ENCODE results near the gene RGS7. TPM values are rescaled to one million over a fixed set of nuclear protein-coding genes. Genes with fewer than 3 reads are reported as not detected.
"Not testable (repeated sequence)": the region's sequence is repeated elsewhere in the genome, so short reads cannot be mapped to it uniquely, and the experiment has no call there.

The RGS7 gene
- total RNA-seq, 4 donors from 2014 or later, result 0.27 TPM; not detected in 3

DNA sequence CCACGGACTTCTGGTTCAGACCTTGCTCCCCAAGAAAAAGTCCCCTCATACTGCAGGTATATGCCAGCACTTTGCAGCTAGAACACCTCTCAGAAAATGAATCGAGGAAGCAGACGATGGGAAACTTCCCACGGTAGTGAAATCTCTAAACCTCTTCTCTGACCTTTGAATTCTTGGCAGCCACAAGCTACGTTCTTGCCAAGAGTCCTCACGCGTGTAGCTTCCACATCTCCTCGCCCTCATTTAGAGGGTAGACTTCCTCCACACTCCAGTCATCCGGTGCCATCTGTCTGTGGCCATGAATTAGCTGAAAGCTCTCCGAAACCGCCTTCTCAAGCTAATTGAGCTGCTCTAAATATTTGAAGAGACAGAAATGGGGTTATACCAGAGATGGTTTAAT lies 127.8 kb downstream of the RGS7 start:
- WGBS, 2 donors (ENCODE audit: low coverage in 1 of 2), result 28 to 31% methylated on average over 11 of the region's 11 CpGs

DNA sequence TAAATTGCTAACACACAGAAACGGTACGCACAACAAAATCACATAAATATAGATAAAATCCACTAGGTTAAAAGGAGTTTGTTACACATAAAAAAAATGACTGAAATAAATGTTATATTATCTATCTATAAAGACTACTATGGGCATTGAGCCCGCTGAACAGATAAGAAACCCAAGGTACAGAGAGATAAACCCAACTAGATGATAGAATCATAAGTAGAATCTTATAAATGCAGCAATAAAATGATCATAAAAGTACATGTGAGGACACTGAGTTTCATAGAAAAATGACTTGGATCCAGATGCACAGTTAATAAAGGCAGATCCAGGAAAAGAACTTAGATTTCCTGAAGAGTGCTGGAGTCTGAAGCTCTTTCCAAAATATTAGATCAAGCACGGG lies 128.7 kb downstream of the RGS7 start:
- Histone ChIP-seq H3K4me1 (no peaks in the 10 kb centered on the region), H3K4me3 (no peak overlapping the region), H3K27ac (no peak overlapping the region), H3K36me3 (no peaks in the 10 kb centered on the region), H3K9me3 (no peaks in the 10 kb centered on the region), H3K27me3 (no peaks in the 10 kb centered on the region)
- no peak for TF ChIP-seq POLR2AphosphoS5 (IDR thresholded peaks at IDR 0.05)
- TF ChIP-seq, protein P1, sequence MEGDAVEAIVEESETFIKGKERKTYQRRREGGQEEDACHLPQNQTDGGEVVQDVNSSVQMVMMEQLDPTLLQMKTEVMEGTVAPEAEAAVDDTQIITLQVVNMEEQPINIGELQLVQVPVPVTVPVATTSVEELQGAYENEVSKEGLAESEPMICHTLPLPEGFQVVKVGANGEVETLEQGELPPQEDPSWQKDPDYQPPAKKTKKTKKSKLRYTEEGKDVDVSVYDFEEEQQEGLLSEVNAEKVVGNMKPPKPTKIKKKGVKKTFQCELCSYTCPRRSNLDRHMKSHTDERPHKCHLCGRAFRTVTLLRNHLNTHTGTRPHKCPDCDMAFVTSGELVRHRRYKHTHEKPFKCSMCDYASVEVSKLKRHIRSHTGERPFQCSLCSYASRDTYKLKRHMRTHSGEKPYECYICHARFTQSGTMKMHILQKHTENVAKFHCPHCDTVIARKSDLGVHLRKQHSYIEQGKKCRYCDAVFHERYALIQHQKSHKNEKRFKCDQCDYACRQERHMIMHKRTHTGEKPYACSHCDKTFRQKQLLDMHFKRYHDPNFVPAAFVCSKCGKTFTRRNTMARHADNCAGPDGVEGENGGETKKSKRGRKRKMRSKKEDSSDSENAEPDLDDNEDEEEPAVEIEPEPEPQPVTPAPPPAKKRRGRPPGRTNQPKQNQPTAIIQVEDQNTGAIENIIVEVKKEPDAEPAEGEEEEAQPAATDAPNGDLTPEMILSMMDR (IDR thresholded peaks at IDR 0.05), result no peak
- no peak for TF ChIP-seq EP300 (IDR thresholded peaks at IDR 0.05)
- no peak for TF ChIP-seq POLR2A (IDR thresholded peaks at IDR 0.05)
- no peak for ATAC-seq
- 70 to 75% methylated on average over 4 of the region's 4 CpGs for WGBS, 2 donors (ENCODE audit: low coverage in 1 of 2)

More for the DNA sequence above, 127.8 kb downstream of the RGS7 start:
- H3K4me1 ChIP-seq, result no peaks in the 10 kb centered on the region
- ATAC-seq, result no peak
- TF ChIP-seq POLR2AphosphoS5 (IDR thresholded peaks at IDR 0.05), result no peak
- no peak for TF ChIP-seq POLR2A (IDR thresholded peaks at IDR 0.05)
- TF ChIP-seq EP300 (IDR thresholded peaks at IDR 0.05), result no peak
- TF ChIP-seq, protein P1 (IDR thresholded peaks at IDR 0.05), result no peak
- H3K36me3 ChIP-seq, result no peaks in the 10 kb centered on the region
- H3K27ac ChIP-seq, result no peak overlapping the region
- no peaks in the 10 kb centered on the region for H3K27me3 ChIP-seq
- H3K4me3 ChIP-seq, result no peak overlapping the region
- H3K9me3 ChIP-seq, result no peaks in the 10 kb centered on the region

DNA sequence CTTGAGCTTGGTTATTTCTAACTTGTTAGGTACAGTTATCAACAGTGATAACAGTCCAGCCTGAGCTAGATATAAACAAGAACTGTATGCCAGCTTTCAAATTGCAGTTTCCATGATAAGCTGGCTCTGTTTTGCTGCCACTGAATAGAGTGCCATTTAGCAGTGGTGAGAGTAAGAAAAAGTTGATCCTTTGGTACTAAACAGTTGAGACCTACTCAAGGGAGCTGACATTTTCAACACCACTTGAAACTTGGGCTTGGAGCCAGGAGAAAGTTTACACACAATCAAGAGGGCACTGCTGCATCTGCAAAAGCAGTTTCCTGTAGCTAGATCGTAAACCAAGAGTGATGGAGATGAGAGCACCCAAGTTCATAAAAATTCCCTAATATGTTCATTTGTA lies 131.3 kb downstream of the RGS7 start:
- H3K36me3 ChIP-seq, result no peaks in the 10 kb centered on the region
- WGBS, 2 donors (ENCODE audit: low coverage in 1 of 2), result 38 to 44% methylated on average over 1 of the region's 1 CpG
- no peak for ATAC-seq
- H3K4me1 ChIP-seq, result no peaks in the 10 kb centered on the region
- H3K27ac ChIP-seq, result no peak overlapping the region
- H3K4me3 ChIP-seq, result no peak overlapping the region
- no peaks in the 10 kb centered on the region for H3K9me3 ChIP-seq
- no peaks in the 10 kb centered on the region for H3K27me3 ChIP-seq
- TF ChIP-seq EP300 (IDR thresholded peaks at IDR 0.05) (no peak), POLR2A (IDR thresholded peaks at IDR 0.05) (no peak), POLR2AphosphoS5 (IDR thresholded peaks at IDR 0.05) (no peak)
- TF ChIP-seq, protein P1 (IDR thresholded peaks at IDR 0.05), result no peak

DNA sequence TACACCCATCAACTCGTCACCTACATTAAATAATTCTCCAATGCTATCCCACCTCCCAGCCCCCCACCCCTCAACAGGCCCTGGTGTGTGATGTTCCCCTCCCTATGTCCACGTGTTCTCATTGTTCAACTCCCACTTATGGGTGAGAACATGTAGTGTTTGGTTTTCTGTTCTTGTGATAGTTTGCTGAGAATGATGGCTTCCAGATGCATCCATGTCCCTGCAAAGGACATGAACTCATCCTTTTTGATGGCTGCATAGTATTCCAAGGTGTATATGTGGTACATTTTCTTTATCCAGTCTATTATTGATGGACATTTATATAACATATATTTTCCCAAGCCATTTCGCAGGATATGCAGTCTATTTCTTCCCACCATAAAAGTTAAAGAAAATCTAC lies 132.8 kb downstream of the RGS7 start:
- not testable (repeated sequence) for H3K27me3 ChIP-seq, H3K27ac ChIP-seq, H3K4me1 ChIP-seq, ATAC-seq, H3K36me3 ChIP-seq, H3K9me3 ChIP-seq, H3K4me3 ChIP-seq
- WGBS, 2 donors (ENCODE audit: low coverage in 1 of 2), result 87 to 94% methylated on average over 2 to 3 of the region's 3 CpGs

DNA sequence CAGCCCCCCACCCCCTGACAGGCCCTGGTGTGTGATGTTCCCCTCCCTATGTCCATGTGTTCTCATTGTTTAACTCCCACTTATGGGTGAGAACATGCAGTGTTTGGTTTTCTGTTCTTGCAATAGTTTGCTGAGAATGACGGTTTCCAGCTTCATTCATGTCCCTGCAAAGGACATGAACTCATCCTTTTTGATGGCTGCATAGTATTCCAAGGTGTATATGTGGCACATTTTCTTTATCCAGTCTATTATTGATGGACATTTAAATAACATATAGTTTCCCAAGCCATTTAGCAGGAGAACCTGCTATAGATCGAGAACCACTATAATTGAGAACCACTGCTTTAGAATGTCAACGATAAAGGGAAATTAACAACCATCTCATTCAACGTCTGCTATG lies 134.2 kb downstream of the RGS7 start:
- H3K27me3 ChIP-seq, H3K27ac ChIP-seq, H3K9me3 ChIP-seq, H3K4me3 ChIP-seq, ATAC-seq, H3K36me3 ChIP-seq, H3K4me1 ChIP-seq: not testable (repeated sequence)
- 79 to 89% methylated on average over 4 of the region's 4 CpGs for WGBS, 2 donors (ENCODE audit: low coverage in 1 of 2)

DNA sequence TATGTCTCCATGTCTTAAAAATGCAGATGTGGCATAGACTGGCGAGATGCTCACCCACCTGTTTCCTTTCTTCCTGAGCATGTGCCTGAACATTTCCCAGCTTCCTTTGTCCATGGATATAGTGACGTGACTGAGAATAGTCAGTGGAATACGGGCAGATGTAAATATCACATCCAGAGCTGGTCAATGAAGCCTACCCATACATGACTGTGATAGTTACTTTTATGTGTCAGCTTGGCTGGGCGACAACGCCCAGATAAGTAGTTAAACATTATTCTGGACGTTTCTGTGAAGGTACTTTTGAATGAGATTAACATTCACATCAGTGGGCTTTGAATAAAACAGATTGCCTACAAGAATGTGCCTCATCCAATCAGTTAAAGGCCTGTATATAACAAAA lies 135.7 kb downstream of the RGS7 start:
- no peaks in the 10 kb centered on the region for H3K4me1 ChIP-seq
- TF ChIP-seq EP300 (IDR thresholded peaks at IDR 0.05) (no peak), POLR2AphosphoS5 (IDR thresholded peaks at IDR 0.05) (no peak), POLR2A (IDR thresholded peaks at IDR 0.05) (no peak)
- TF ChIP-seq, protein P1 (IDR thresholded peaks at IDR 0.05), result no peak
- H3K4me3 ChIP-seq, result no peak overlapping the region
- H3K36me3 ChIP-seq, result no peaks in the 10 kb centered on the region
- WGBS, 2 donors (ENCODE audit: low coverage in 1 of 2), result 51 to 53% methylated on average over 3 to 6 of the region's 6 CpGs
- H3K9me3 ChIP-seq, result peaks cover 0 to 13% (median 0%) of the 10 kb centered on the region in 3 donors
- H3K27ac ChIP-seq, result no peak overlapping the region
- no peak for ATAC-seq
- H3K27me3 ChIP-seq, result no peaks in the 10 kb centered on the region

DNA sequence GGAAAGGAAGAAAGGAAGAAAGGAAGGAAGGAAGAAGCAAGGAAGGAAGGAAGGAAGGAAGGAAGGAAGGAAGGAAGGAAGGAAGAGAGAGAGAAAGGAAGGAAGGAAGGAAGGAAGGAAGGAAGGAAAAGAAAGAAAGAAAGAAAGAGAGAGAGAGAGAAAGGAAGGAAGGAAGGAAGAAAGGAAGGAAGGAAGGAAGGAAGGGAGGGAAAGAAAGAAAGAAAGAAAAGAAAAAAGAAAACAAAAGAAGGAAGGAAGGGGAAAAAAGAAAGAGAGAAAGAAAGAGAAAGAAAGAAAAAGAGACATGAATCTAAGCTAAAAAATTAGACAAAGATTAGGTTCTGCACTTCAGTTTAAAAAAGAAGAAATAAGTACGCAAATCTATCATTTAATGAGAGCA lies 136.1 kb downstream of the RGS7 start:
- ATAC-seq, H3K4me3 ChIP-seq, H3K27ac ChIP-seq, H3K27me3 ChIP-seq, H3K36me3 ChIP-seq, H3K4me1 ChIP-seq: not testable (repeated sequence)
- WGBS, 2 donors (ENCODE audit: low coverage in 1 of 2), result 70% methylated on average over 1 of the region's 1 CpG; no CpG with 5 or more reads in 1 of the 2 donors
- peaks cover 0 to 13% (median 0%) of the 10 kb centered on the region in 3 donors for H3K9me3 ChIP-seq

All from gastroesophageal sphincter (tissue), 4 donors.